Activated CD8-positive, alpha-beta memory T cell treated with anti-CD3 and anti-CD28 coated beads, Interleukin-2, amount 10 ng/mL, durations not matched to agents 7 days and 5 days (primary cell): ENCODE measurements around the gene IMMP2L. TPM values are rescaled to one million over a fixed set of nuclear protein-coding genes. Genes with fewer than 3 reads are reported as not detected.
"Not testable (repeated sequence)": the region's sequence is repeated elsewhere in the genome, so short reads cannot be mapped to it uniquely, and the experiment has no call there.

Experiments used
- ATAC-seq: fragments of 150-1000 bp; cut with Tn5 transposase; one replicate; pipeline ENCODE4 v1.10.0; 2021; ENCODE audit warnings: moderate library complexity
- CTCF ChIA-PET: fragments of 350-600 bp; sonication (Branson Sonifier 250); formaldehyde crosslinking; loops from one replicate; lab custom pipeline; 2021; ENCODE audit warnings: antibody characterized with exemption; lab: Charles Lee
- DNase-seq: peaks from one replicate; pipeline ENCODE4 v3.0.0-alpha.2; 2020
- H3K27ac Mint-ChIP-seq: one replicate; pipeline ENCODE4 v1.8.0; 2021; ENCODE audit warnings: mild to moderate bottlenecking, mixed read lengths
- H3K27me3 Mint-ChIP-seq: one replicate; pipeline ENCODE4 v1.8.0; 2021; ENCODE audit warnings: mixed read lengths
- H3K36me3 Mint-ChIP-seq: one replicate; pipeline ENCODE4 v1.8.0; 2021; ENCODE audit warnings: mild to moderate bottlenecking, mixed read lengths
- H3K4me1 Mint-ChIP-seq: one replicate; pipeline ENCODE4 v1.8.0; 2021; ENCODE audit warnings: mixed read lengths
- H3K4me3 Mint-ChIP-seq: one replicate; pipeline ENCODE4 v1.8.0; 2021; ENCODE audit warnings: mild to moderate bottlenecking, moderate library complexity, mixed read lengths
- H3K9me3 Mint-ChIP-seq: one replicate; pipeline ENCODE4 v1.8.0; 2022; ENCODE audit warnings: low read depth, mixed read lengths
- total RNA-seq, 2 experiments: library from RNA; stranded (reverse); gene quantifications; one replicate each; pipeline ENCODE4 v1.2.3, GENCODE V29; 2021

IMMP2L gene
- total RNA-seq, 2 experiments from 2014 or later: 11.5 to 13.1 TPM

DNA sequence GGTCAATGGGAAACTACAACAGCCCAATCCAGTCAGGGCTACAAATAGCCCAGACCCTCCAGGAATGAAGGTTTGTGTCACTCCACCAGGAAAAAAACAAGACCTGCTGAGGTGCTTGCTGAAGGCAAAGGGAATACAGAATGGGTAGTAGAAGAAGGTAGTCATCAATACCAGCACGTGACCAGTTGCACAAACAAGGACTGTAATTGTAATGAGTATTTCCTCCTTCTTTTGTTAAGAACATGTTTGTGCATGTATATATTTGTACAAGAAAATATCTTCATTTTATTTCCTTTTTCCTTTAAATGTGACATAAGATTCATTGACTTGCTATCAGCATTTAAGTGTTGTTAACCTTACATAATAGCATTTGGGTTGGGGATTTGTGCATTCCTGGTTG is 229.3 kb downstream of the IMMP2L start:
- CTCF ChIA-PET: no interaction called here
- no peak overlapping the region for H3K27ac Mint-ChIP-seq
- no peak for DNase-seq
- no peaks in the 10 kb centered on the region for H3K4me1 Mint-ChIP-seq
- H3K36me3 Mint-ChIP-seq: no peaks in the 10 kb centered on the region
- peaks cover 2% of the 10 kb centered on the region for H3K9me3 Mint-ChIP-seq
- H3K27me3 Mint-ChIP-seq: no peaks in the 10 kb centered on the region
- ATAC-seq: no peak
- H3K4me3 Mint-ChIP-seq: no peak overlapping the region

DNA sequence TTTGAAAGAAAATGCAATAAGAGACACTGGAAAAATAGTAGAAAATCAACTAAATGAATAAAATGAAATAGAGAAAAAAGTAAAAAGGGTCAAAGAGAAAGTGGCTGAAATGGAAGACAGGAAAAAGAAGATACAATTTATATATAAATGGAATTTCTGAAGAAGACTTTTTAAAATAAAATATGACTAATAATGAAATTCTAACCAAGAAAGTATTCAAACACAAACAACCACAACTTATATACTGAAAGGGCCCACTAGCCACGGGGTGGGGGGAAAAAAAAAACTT is 232.1 kb downstream of the IMMP2L start:
- DNase-seq: no peak
- Mint-ChIP-seq H3K36me3 (no peaks in the 10 kb centered on the region), H3K9me3 (peaks cover 2% of the 10 kb centered on the region), H3K27me3 (no peaks in the 10 kb centered on the region), H3K27ac (no peak overlapping the region), H3K4me1 (no peaks in the 10 kb centered on the region), H3K4me3 (no peak overlapping the region)
- no peak for ATAC-seq
- CTCF ChIA-PET: no interaction called here

- CTCF ChIA-PET: no interaction called here
- Mint-ChIP-seq H3K9me3 (peaks cover 2% of the 10 kb centered on the region), H3K27me3 (no peaks in the 10 kb centered on the region), H3K36me3 (no peaks in the 10 kb centered on the region), H3K27ac (no peak overlapping the region), H3K4me1 (no peaks in the 10 kb centered on the region), H3K4me3 (no peak overlapping the region)
- no peak for ATAC-seq
- DNase-seq: no peak
These were observed 232.7 kb downstream of the IMMP2L start for GRCh38 chr7:111329367-111330234.

GRCh38 chr7:111328487-111328886 is 233.8 kb downstream of the IMMP2L start:
- ATAC-seq (no peak), DNase-seq (no peak)
- no peaks in the 10 kb centered on the region for H3K36me3 Mint-ChIP-seq
- no peak overlapping the region for H3K4me3 Mint-ChIP-seq
- H3K9me3 Mint-ChIP-seq: no peaks in the 10 kb centered on the region
- H3K27me3 Mint-ChIP-seq: no peaks in the 10 kb centered on the region
- CTCF ChIA-PET: no interaction called here
- H3K4me1 Mint-ChIP-seq: no peaks in the 10 kb centered on the region
- no peak overlapping the region for H3K27ac Mint-ChIP-seq

DNA sequence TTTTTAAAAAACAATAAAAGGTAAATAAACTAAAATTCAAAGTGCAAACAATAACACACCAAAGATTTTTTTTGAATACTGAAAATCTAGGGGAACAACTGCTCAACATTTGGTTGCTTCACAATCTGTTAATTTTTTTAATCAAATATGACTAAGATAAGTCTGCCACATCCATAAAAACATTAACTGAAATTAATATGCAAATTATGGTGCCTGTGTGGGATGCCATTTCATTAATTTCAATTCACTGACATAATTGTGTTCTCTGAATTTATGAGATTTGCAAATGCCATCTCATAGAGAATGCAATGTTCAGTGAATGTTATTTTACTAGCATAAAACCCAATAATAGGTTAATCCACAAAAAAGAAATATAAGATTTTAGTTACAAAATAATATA is 237.5 kb downstream of the IMMP2L start:
- Mint-ChIP-seq H3K4me1 (peaks cover 10% of the 10 kb centered on the region), H3K9me3 (no peaks in the 10 kb centered on the region), H3K27ac (no peak overlapping the region), H3K36me3 (peaks cover 1% of the 10 kb centered on the region), H3K4me3 (no peak overlapping the region), H3K27me3 (no peaks in the 10 kb centered on the region)
- no peak for ATAC-seq
- DNase-seq: no peak
- CTCF ChIA-PET: no interaction called here

DNA sequence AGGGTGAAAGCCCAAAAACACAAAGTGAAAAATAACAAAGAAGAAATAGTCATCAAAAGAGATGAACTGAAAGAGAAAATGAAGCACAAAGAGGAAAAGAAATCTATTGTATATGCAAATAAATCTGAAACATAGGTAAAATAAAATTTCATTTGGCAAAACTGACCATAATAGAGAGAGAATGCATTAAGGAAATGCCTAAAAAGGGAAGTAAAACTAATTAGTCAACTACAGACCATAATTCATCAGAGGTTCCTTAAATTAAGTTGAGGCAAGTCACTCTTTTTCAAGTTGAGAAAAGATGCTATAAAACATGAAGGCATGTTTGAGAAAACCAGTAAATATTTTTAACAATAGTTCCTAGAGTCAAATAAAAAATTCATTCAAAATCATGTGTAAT is 238.1 kb downstream of the IMMP2L start:
- Mint-ChIP-seq H3K36me3 (peaks cover 1% of the 10 kb centered on the region), H3K27me3 (no peaks in the 10 kb centered on the region), H3K4me3 (no peak overlapping the region), H3K9me3 (no peaks in the 10 kb centered on the region), H3K27ac (no peak overlapping the region), H3K4me1 (peaks cover 10% of the 10 kb centered on the region)
- ATAC-seq (no peak), DNase-seq (no peak)
- CTCF ChIA-PET: no interaction called here

DNA sequence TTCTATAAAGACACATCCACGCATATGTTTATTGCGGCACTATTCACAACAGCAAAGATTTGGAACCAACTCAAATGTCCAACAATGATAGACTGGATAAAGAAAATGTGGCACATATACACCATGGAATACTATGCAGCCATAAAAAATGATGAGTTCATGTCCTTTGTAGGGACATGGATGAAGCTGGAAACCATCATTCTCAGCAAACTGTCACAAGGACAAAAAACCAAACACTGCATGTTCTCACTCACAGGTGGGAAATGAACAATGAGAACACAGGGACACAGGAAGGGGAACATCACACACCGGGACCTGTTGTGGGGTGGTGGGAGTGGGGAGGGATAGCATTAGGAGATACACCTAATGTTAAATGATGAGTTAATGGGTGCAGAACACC is 238.6 kb downstream of the IMMP2L start:
- H3K4me1 Mint-ChIP-seq: peaks cover 10% of the 10 kb centered on the region
- H3K9me3 Mint-ChIP-seq, H3K27ac Mint-ChIP-seq, H3K36me3 Mint-ChIP-seq, ATAC-seq, H3K4me3 Mint-ChIP-seq, DNase-seq, CTCF ChIA-PET, H3K27me3 Mint-ChIP-seq: not testable (repeated sequence)

GRCh38 chr7:111320133-111320532 is 242.2 kb downstream of the IMMP2L start:
- no peak overlapping the region for H3K4me3 Mint-ChIP-seq
- peaks cover 10% of the 10 kb centered on the region for H3K4me1 Mint-ChIP-seq
- ATAC-seq: no peak
- H3K9me3 Mint-ChIP-seq: no peaks in the 10 kb centered on the region
- no peaks in the 10 kb centered on the region for H3K27me3 Mint-ChIP-seq
- no peak for DNase-seq
- H3K27ac Mint-ChIP-seq: no peak overlapping the region
- CTCF ChIA-PET: no interaction called here
- peaks cover 3% of the 10 kb centered on the region for H3K36me3 Mint-ChIP-seq

DNA sequence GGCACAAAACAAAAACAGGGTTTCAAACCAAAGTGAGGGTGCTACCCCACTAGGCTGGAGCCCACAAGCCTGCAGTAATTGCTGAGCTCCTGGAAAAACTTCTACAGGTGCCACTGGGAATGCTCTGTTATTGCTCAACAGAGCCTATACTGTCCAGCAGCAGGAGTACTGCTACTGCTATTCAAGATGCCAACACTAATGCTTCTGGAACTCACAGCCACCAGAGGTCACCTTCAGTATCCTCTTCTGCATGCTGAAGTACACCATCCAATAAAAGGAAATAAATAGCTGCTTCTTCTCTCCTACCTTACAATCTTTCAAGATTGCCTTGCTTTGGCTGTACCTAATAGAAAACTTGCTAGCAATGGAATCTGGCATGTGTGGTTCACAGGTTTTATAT is 249.3 kb downstream of the IMMP2L start:
- CTCF ChIA-PET: no interaction called here
- Mint-ChIP-seq H3K27me3 (no peaks in the 10 kb centered on the region), H3K9me3 (no peaks in the 10 kb centered on the region), H3K4me1 (no peaks in the 10 kb centered on the region), H3K4me3 (no peak overlapping the region), H3K27ac (no peak overlapping the region), H3K36me3 (peaks cover 4% of the 10 kb centered on the region)
- DNase-seq (no peak), ATAC-seq (no peak)

DNA sequence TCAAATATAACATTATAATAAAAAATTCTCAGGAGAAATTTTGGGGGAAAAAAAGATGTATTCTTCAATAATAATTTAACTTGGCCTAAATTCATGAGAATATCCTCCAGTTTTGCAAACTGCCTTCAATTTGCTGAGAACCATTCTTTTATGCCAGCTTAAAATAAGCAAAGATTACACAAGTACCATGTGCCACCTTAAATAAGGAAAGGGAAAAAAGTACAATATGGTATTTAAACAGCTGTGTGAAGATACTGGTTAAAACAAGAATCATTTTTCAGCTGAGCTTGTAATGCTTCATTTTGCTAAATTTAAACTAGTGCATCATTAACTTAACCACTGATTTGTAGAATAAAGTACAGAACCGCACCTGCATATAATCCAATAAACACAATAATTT is 253.6 kb downstream of the IMMP2L start:
- CTCF ChIA-PET: no interaction called here
- H3K27ac Mint-ChIP-seq: no peak overlapping the region
- H3K9me3 Mint-ChIP-seq: no peaks in the 10 kb centered on the region
- ATAC-seq (no peak), DNase-seq (no peak)
- H3K27me3 Mint-ChIP-seq: no peaks in the 10 kb centered on the region
- H3K4me1 Mint-ChIP-seq: no peaks in the 10 kb centered on the region
- no peak overlapping the region for H3K4me3 Mint-ChIP-seq
- peaks cover 2% of the 10 kb centered on the region for H3K36me3 Mint-ChIP-seq

DNA sequence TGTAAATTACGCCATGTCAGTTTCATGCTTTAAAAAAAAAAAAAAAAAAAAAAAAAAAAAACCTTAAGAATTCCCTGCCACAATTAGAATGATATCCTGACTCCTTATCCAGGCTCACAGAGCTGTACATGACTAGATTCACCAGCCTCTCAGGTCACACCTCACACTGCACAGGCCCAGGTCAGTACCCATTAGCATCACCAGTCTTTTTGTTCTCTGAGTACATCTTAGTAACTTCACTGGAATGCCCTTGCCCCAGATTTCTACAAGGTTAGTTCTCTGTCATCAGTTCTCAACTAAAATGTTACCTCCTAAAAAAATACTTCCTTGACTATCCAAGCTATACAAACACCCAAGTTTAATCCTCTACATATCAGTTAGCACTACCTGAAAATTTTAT is 260.4 kb downstream of the IMMP2L start:
- Mint-ChIP-seq H3K4me3 (no peak overlapping the region), H3K27ac (no peak overlapping the region), H3K36me3 (no peaks in the 10 kb centered on the region), H3K4me1 (peaks cover 2% of the 10 kb centered on the region), H3K27me3 (no peaks in the 10 kb centered on the region), H3K9me3 (no peaks in the 10 kb centered on the region)
- ATAC-seq (no peak), DNase-seq (no peak)
- CTCF ChIA-PET: interaction anchor here (0.8 kb wide), 1 partner anchor 8 kb away, joined by 3 read pairs; no protein-coding TSS in a partner anchor

DNA sequence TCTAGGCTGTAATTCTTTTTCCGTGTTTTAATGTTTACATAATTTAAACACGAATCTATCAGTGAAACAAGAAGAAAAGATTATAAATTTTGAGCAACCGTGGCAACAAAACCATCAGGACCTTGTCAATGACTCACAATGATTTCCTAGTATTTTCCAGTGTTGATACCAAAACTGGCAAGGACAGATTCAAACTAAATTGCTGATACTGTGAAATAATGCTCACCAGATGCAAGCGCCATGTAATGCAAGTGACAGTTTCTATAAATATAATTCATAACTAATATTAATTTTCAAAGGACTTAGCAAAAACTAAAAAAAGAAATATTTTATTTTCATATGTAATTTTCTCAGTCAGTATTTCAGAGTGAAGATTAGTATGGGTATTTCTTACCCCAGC is 267.8 kb downstream of the IMMP2L start:
- H3K27ac Mint-ChIP-seq: no peak overlapping the region
- peaks cover under 1% of the 10 kb centered on the region for H3K9me3 Mint-ChIP-seq
- H3K36me3 Mint-ChIP-seq: no peaks in the 10 kb centered on the region
- no peak overlapping the region for H3K4me3 Mint-ChIP-seq
- CTCF ChIA-PET: no interaction called here
- DNase-seq (no peak), ATAC-seq (no peak)
- H3K27me3 Mint-ChIP-seq: no peaks in the 10 kb centered on the region
- H3K4me1 Mint-ChIP-seq: no peaks in the 10 kb centered on the region

DNA sequence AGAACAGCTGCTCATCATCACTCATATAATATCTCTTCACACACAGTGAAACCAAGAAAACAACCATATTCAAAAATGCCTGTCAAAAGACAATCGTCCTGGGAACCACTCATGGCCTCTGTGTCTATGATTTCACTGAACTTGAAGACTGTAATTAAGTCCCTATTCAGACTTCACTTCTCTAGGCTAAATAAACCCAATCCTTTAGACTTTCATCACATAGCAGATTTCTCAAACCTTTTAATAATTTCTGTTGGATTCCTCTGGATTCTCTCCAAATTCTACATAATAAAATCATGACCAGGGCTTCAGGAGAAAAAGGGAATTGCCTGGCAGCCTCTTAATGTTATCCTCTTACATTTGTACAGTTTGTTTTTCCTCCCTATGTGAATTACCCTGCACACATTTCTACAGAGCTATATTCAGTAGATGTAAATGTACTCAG is 270.2 kb downstream of the IMMP2L start:
- Mint-ChIP-seq H3K4me1 (no peaks in the 10 kb centered on the region), H3K27me3 (no peaks in the 10 kb centered on the region), H3K36me3 (peaks cover 2% of the 10 kb centered on the region), H3K9me3 (peaks cover 5% of the 10 kb centered on the region), H3K27ac (no peak overlapping the region), H3K4me3 (no peak overlapping the region)
- no peak for ATAC-seq
- CTCF ChIA-PET: no interaction called here
- no peak for DNase-seq

GRCh38 chr7:111290982-111291381 is 271.3 kb downstream of the IMMP2L start:
- peaks cover 2% of the 10 kb centered on the region for H3K36me3 Mint-ChIP-seq
- DNase-seq: no peak
- H3K9me3 Mint-ChIP-seq: peaks cover 5% of the 10 kb centered on the region
- no peak for ATAC-seq
- CTCF ChIA-PET: no interaction called here
- H3K4me1 Mint-ChIP-seq: no peaks in the 10 kb centered on the region
- H3K27me3 Mint-ChIP-seq: no peaks in the 10 kb centered on the region
- H3K4me3 Mint-ChIP-seq: no peak overlapping the region
- H3K27ac Mint-ChIP-seq: no peak overlapping the region
